ENCODE measurements around the gene ASMTL. TPM values are rescaled to one million over a fixed set of nuclear protein-coding genes. Genes with fewer than 3 reads are reported as not detected.
A peak's percentile ranks its signal among the peaks of the same experiment; 100 is the strongest.

Gene ASMTL
- total and polyA plus RNA-seq, 2 donors (not counting 1 experiment from before 2014, with no cell fraction given), result 12.9 to 19.8 TPM

GRCh38 chrX:1481636-1482529 is 29.2 kb upstream of the ASMTL start:
- no peak overlapping the region for H3K4me2 ChIP-seq (ENCODE audit: extremely low read depth, insufficient read depth, low read length)
- H3K27ac ChIP-seq (ENCODE audit: insufficient read depth, low read length), result no peak overlapping the region

GRCh38 chrX:1480082-1480785 is 27.5 kb upstream of the ASMTL start:
- Histone ChIP-seq H3K36me3 (ENCODE audit: control insufficient read depth, insufficient read depth, low read length) (no peaks in the 10 kb centered on the region), H4K20me1 (ENCODE audit: control insufficient read depth, extremely low read depth, insufficient read depth, low read length) (no peaks in the 10 kb centered on the region), H3K4me3 (replicated peaks in 1 of 4; ENCODE audit: control extremely low read depth in 1 of 4, insufficient read depth in 1 of 4, low read depth in 3 of 4, low read length in 4 of 4) (no peak overlapping the region), H3K9me3 (ENCODE audit: control insufficient read depth, insufficient read depth, low read depth, low read length) (no peaks in the 10 kb centered on the region), H3K9ac (ENCODE audit: insufficient read depth, low read length) (no peak overlapping the region), H3K79me2 (ENCODE audit: control insufficient read depth, insufficient read depth, low read length) (no peaks in the 10 kb centered on the region), H3K27me3 (ENCODE audit: control insufficient read depth, insufficient read depth, low read length) (no peaks in the 10 kb centered on the region), H3K4me1 (ENCODE audit: control insufficient read depth, extremely low read depth, insufficient read depth, low read length) (no peaks in the 10 kb centered on the region), H3K27ac (ENCODE audit: insufficient read depth, low read length) (no peak overlapping the region), H2AFZ (ENCODE audit: low read length) (no peak overlapping the region), H3K4me2 (ENCODE audit: extremely low read depth, insufficient read depth, low read length) (no peak overlapping the region)
- DNase-seq (ENCODE audit: low read depth in 2 of 2), result no peak
- no peak for TF ChIP-seq EZH2 (IDR thresholded peaks at IDR 0.05; ENCODE audit: low read length, missing control alignments)
- TF ChIP-seq, protein P1, sequence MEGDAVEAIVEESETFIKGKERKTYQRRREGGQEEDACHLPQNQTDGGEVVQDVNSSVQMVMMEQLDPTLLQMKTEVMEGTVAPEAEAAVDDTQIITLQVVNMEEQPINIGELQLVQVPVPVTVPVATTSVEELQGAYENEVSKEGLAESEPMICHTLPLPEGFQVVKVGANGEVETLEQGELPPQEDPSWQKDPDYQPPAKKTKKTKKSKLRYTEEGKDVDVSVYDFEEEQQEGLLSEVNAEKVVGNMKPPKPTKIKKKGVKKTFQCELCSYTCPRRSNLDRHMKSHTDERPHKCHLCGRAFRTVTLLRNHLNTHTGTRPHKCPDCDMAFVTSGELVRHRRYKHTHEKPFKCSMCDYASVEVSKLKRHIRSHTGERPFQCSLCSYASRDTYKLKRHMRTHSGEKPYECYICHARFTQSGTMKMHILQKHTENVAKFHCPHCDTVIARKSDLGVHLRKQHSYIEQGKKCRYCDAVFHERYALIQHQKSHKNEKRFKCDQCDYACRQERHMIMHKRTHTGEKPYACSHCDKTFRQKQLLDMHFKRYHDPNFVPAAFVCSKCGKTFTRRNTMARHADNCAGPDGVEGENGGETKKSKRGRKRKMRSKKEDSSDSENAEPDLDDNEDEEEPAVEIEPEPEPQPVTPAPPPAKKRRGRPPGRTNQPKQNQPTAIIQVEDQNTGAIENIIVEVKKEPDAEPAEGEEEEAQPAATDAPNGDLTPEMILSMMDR (conservative IDR thresholded peaks at IDR 0.05 in 1 of 2, IDR thresholded peaks at IDR 0.05 in 1 of 2; ENCODE audit: low read depth in 1 of 2, low read length in 2 of 2), result no peak

More at GRCh38 chrX:1481636-1482529, 29.2 kb upstream of the ASMTL start:
- H2AFZ ChIP-seq (ENCODE audit: low read length), result no peak overlapping the region
- no peaks in the 10 kb centered on the region for H3K9me3 ChIP-seq (ENCODE audit: control insufficient read depth, insufficient read depth, low read depth, low read length)
- H4K20me1 ChIP-seq (ENCODE audit: control insufficient read depth, extremely low read depth, insufficient read depth, low read length), result no peaks in the 10 kb centered on the region
- no peak overlapping the region for H3K4me3 ChIP-seq (replicated peaks in 1 of 4; ENCODE audit: control extremely low read depth in 1 of 4, insufficient read depth in 1 of 4, low read depth in 3 of 4, low read length in 4 of 4)
- H3K36me3 ChIP-seq (ENCODE audit: control insufficient read depth, insufficient read depth, low read length), result no peaks in the 10 kb centered on the region
- H3K4me1 ChIP-seq (ENCODE audit: control insufficient read depth, extremely low read depth, insufficient read depth, low read length), result no peaks in the 10 kb centered on the region
- no peaks in the 10 kb centered on the region for H3K27me3 ChIP-seq (ENCODE audit: control insufficient read depth, insufficient read depth, low read length)
- H3K9ac ChIP-seq (ENCODE audit: insufficient read depth, low read length), result no peak overlapping the region
- no peaks in the 10 kb centered on the region for H3K79me2 ChIP-seq (ENCODE audit: control insufficient read depth, insufficient read depth, low read length)
- TF ChIP-seq, protein P1 (conservative IDR thresholded peaks at IDR 0.05 in 1 of 2, IDR thresholded peaks at IDR 0.05 in 1 of 2; ENCODE audit: low read depth in 1 of 2, low read length in 2 of 2), result no peak
- no peak for TF ChIP-seq EZH2 (IDR thresholded peaks at IDR 0.05; ENCODE audit: low read length, missing control alignments)
- DNase-seq (ENCODE audit: low read depth in 2 of 2), result peak; percentile 63 to 83

GRCh38 chrX:1477801-1478458 is 25.2 kb upstream of the ASMTL start:
- Histone ChIP-seq H3K79me2 (ENCODE audit: control insufficient read depth, insufficient read depth, low read length) (no peaks in the 10 kb centered on the region), H3K4me3 (replicated peaks in 1 of 4; ENCODE audit: control extremely low read depth in 1 of 4, insufficient read depth in 1 of 4, low read depth in 3 of 4, low read length in 4 of 4) (no peak overlapping the region), H3K4me2 (ENCODE audit: extremely low read depth, insufficient read depth, low read length) (no peak overlapping the region), H3K9ac (ENCODE audit: insufficient read depth, low read length) (no peak overlapping the region), H3K36me3 (ENCODE audit: control insufficient read depth, insufficient read depth, low read length) (no peaks in the 10 kb centered on the region), H3K9me3 (ENCODE audit: control insufficient read depth, insufficient read depth, low read depth, low read length) (no peaks in the 10 kb centered on the region), H3K27ac (ENCODE audit: insufficient read depth, low read length) (no peak overlapping the region), H4K20me1 (ENCODE audit: control insufficient read depth, extremely low read depth, insufficient read depth, low read length) (no peaks in the 10 kb centered on the region), H3K27me3 (ENCODE audit: control insufficient read depth, insufficient read depth, low read length) (no peaks in the 10 kb centered on the region), H3K4me1 (ENCODE audit: control insufficient read depth, extremely low read depth, insufficient read depth, low read length) (no peaks in the 10 kb centered on the region), H2AFZ (ENCODE audit: low read length) (no peak overlapping the region)
- no peak for DNase-seq (ENCODE audit: low read depth in 2 of 2)
- TF ChIP-seq EZH2 (IDR thresholded peaks at IDR 0.05; ENCODE audit: low read length, missing control alignments), result no peak
- TF ChIP-seq, protein P1 (conservative IDR thresholded peaks at IDR 0.05 in 1 of 2, IDR thresholded peaks at IDR 0.05 in 1 of 2; ENCODE audit: low read depth in 1 of 2, low read length in 2 of 2), result no peak

Data from fibroblast of lung (primary cell).